ENCODE data around the gene U2AF2.

GRCh38 chr19:55616395-55616875 lies 38.4 kb upstream of the U2AF2 start:
- TF ChIP-seq CTCF (IDR thresholded peaks at IDR 0.05) (no peak), POLR2A (IDR thresholded peaks at IDR 0.05) (no peak)

Data from heart left ventricle (tissue), 13 donors.